HG03066 (cell line): Measurements from ENCODE around the gene NHLH1.

Experiments
- ATAC-seq: cut with Tn5 transposase; IDR thresholded peaks from one replicate; pipeline ENCODE4 v1.9.1; 2021; ENCODE audit warnings: low read depth; ENCODE audit not compliant: unreplicated experiment

NHLH1 gene

GRCh38 chr1:160366731-160367515, at the start of gene NHLH1:
Gene NHLH1 (plus strand): TSS chr1:160367071. CDS start chr1:160370732, 3,661 bp downstream.
- no peak for ATAC-seq

- ATAC-seq, result no peak
Observed at GRCh38 chr1:160322831-160323230, 44.0 kb upstream of the NHLH1 start.

DNA sequence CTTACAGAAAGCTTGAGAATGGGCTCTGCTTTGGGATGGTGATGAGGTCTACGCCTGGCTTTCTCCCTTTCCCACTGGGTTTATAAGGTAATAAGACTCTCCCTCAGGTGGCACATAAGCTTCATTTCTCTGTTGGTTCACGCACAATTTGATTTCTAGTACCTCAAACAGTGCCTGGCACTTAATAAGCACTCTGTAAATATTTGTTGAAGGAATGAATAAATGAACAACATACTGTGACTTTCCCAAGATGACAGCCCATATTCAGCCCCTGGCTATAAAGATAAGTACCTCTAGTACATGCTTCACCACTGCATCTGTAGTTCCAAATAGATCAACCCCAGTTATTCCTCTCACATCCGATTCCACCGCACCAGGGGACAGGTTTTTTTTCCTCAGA, 41.6 kb upstream of the NHLH1 start:
- ATAC-seq, result no peak

DNA sequence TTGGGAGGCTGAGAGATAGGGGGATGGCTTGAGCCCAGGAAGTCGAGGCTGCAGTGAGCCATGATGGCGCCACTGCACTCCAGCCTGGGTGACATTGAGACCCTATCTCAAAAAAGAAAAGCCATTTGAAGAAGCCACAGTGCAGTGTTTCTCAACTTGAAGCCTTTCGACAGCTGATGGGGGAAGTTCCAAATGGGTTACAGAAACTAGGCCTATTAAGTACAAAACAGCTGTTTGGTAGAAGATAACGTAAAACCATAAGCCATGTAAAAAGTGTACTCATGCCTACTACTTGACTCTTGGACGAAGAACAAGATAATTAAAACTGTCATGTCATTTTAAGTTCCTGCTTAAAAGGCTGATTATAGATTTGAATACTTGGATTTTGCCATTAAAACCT, 40.5 kb upstream of the NHLH1 start:
- ATAC-seq, result no peak

GRCh38 chr1:160328184-160328583, 38.7 kb upstream of the NHLH1 start:
- ATAC-seq, result no peak

DNA sequence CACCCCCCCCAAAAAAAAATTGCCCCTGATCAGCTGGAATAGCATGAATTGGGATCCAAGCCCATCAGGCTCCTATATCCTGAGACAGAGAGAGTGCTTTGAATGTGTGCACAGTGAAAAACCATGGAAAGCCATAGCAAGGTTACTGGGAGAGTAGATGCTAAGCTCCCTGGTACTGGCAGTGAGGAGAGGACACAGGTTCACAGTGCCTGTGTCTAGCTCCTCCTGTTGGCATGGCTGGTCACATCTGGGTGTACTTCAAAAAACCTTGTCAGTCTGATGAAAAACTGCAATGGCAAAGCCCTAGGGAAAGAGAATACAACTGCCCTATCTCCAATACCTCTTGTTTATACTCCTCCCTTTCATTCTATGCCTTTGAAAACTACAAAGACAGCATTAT, 36.8 kb upstream of the NHLH1 start:
- ATAC-seq, result no peak

DNA sequence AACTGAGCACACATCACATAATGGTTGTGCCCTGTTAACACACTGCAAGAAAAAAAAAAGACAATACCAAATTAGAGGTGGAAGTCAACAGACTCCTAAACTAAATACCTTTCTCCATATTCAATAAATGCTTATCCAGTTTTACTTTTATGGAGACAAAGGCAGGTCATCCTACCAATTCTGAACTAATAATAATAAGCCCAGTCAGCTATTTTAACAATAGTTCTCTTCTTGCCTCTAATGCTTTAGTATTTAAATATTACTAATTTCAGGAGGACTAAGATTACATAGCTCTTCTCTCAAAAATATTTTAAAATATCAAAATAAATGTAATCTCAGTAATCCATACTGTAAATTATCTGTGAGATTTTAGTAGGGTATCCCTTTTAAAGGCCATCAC, 34.4 kb upstream of the NHLH1 start:
- no peak for ATAC-seq

DNA sequence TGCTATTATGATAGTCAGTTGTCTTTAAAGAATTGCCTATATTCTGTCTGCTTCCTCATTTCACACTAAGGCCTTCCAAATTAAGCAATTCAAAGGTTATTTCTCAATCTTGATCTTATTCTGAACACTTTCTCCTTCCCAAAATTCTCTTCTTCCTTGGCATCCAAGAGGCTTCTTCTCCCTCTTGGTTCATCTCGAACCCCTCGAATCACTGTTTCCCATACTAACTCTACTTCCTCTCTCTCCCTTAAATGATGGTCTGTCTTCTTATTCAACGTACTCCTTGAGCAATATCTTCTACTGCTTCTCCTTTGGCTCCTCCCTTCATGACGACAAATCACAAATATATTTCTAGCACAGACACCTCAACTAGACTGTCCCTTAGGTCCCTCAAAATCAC, 28.3 kb upstream of the NHLH1 start:
- ATAC-seq, result no peak

- ATAC-seq, result no peak
Observed at GRCh38 chr1:160340146-160340545, 26.7 kb upstream of the NHLH1 start.

- no peak for ATAC-seq
Observed at GRCh38 chr1:160340866-160341265, 26.0 kb upstream of the NHLH1 start.

DNA sequence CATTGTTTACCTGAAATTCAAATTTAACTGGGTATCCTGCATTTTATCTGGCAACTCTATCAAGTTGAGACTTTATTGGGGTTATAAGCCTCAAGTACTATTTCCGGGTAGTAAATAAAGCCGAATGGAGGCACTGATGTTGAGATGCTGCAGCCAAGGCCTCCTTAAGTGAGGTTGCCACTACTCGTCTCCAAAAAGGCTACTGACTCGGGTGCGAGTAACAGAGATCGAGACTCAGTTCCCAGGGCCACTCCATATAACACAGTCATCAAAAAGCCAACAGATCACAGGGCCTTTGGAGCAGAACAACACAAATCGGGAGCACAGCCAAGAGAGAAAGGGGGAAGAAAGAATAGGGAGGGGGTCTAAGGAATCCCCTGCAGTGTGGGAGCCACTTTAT, 24.3 kb upstream of the NHLH1 start:
- ATAC-seq, result no peak

GRCh38 chr1:160342953-160343869, 23.7 kb upstream of the NHLH1 start, which contains the start of the genes COPA and NCSTN:
Gene COPA (minus strand): TSS chr1:160343250. CDS start chr1:160343170, 80 bp downstream.
Gene NCSTN (plus strand): TSS chr1:160343383. CDS start chr1:160343397, 14 bp downstream.
- peak; percentile 95 for ATAC-seq

GRCh38 chr1:160344241-160344640, 22.6 kb upstream of the NHLH1 start:
- no peak for ATAC-seq

GRCh38 chr1:160344936-160345335, 21.9 kb upstream of the NHLH1 start:
- ATAC-seq, result no peak

DNA sequence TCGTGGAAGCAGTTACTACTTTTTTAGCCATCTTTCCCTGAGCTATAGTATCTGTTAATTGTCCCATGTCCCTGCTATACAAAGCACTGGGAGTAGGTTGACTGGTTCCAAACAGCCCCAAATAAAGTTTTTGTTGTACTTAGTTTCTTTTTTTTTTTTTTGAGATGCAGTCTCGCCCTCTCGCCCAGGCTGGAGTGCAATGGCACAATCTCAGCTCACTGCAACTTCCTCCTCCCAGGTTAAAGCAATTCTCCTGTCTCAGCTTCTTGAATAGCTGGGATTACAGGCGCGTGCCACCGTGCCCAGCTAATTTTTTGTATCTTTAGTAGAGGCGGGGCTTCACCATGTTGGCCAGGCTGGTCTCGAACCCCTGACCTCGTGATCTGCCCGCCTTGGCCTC, 20.4 kb upstream of the NHLH1 start:
- ATAC-seq, result no peak

- no peak for ATAC-seq
Observed at GRCh38 chr1:160346958-160347357, 19.9 kb upstream of the NHLH1 start.

- no peak for ATAC-seq
Observed at GRCh38 chr1:160351629-160352028, 15.2 kb upstream of the NHLH1 start.

DNA sequence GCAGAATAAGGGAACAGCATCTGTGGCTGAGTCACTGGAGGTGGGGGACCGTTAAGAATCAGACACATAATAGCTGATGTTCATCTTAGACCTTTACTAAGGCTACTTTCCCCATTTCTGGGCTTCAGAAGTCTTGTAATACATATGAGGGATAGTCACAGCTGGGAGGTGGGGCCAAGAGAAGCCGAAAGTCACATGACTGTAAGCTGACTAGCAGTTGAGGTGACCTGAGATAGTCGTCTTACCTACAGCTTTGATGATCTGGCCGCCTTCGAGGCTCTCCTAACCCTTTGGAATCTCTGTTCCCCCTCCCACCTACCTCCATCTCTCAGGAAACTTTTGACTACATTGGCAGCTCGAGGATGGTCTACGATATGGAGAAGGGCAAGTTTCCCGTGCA, 14.3 kb upstream of the NHLH1 start:
- no peak for ATAC-seq

DNA sequence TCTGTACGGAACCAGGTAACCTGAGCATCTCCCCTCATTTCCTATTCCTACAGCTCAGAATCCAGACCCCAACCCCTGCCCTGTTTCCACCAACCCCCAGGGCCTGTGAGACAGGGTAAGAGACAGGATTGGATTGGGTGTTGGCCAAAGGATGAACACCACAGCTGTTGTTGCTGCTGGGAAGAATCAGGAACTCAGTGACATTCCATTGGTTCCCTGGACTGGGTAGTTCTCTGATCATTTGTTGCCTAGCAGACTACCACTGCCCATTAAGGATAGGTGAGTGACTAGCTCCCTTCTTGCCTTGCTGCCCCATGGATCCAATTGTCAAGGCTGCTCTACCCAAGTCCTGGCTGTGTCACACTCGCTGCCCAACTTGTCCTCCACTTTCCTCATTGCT, 13.6 kb upstream of the NHLH1 start:
- no peak for ATAC-seq

GRCh38 chr1:160354388-160354985, 12.4 kb upstream of the NHLH1 start:
- no peak for ATAC-seq
